Subcutaneous adipose tissue (tissue), 4 donors: Measurements from ENCODE around the gene SHISAL2A. TPM values are rescaled to one million over a fixed set of nuclear protein-coding genes. Genes with fewer than 3 reads are reported as not detected.

Source experiments
- total RNA-seq, 4 donors: library from RNA; depleted of rRNA; stranded (reverse); fragments of >200 nt; gene quantifications; one replicate each; pipeline ENCODE4 v1.1.0, GENCODE V29; 2016
- TF ChIP-seq, protein P1 (sequence below): fragments of 450-650 bp; IDR thresholded peaks from one replicate; pipeline ENCODE4 v1.5.1; 2016; ENCODE audit warnings: low read depth, mild to moderate bottlenecking, control low read depth, antibody characterized with exemption, moderate library complexity

SHISAL2A gene
- total RNA-seq, 4 donors from 2014 or later, result not detected

- TF ChIP-seq, protein P1, sequence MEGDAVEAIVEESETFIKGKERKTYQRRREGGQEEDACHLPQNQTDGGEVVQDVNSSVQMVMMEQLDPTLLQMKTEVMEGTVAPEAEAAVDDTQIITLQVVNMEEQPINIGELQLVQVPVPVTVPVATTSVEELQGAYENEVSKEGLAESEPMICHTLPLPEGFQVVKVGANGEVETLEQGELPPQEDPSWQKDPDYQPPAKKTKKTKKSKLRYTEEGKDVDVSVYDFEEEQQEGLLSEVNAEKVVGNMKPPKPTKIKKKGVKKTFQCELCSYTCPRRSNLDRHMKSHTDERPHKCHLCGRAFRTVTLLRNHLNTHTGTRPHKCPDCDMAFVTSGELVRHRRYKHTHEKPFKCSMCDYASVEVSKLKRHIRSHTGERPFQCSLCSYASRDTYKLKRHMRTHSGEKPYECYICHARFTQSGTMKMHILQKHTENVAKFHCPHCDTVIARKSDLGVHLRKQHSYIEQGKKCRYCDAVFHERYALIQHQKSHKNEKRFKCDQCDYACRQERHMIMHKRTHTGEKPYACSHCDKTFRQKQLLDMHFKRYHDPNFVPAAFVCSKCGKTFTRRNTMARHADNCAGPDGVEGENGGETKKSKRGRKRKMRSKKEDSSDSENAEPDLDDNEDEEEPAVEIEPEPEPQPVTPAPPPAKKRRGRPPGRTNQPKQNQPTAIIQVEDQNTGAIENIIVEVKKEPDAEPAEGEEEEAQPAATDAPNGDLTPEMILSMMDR, result no peak
Measured at GRCh38 chr1:52634111-52634510, 1.1 kb downstream of the SHISAL2A start.

- TF ChIP-seq, protein P1, result no peak
Measured at GRCh38 chr1:52635321-52636089, 2.5 kb downstream of the SHISAL2A start.

- TF ChIP-seq, protein P1, result no peak
Measured at GRCh38 chr1:52636721-52637695, 4.0 kb downstream of the SHISAL2A start.

DNA sequence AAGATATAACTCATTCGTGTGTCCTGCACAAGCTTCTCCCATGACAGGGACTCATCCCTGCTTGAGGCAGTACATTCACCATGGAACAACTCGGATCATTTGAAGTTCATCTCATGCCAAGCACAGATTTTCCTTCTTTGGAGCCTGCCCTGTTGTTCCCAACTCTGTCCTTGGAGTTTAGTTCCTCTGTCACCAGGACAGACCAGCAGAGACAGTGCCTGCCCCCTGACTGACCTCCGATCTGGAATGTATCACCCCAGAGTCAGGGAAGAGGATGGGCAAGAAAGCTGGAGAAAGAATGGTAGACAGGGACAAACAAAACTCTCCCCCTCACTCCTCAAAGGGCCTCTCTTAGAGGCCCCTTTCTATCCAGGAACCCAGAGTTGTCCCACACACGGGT lies 5.0 kb downstream of the SHISAL2A start:
- TF ChIP-seq, protein P1, result no peak

DNA sequence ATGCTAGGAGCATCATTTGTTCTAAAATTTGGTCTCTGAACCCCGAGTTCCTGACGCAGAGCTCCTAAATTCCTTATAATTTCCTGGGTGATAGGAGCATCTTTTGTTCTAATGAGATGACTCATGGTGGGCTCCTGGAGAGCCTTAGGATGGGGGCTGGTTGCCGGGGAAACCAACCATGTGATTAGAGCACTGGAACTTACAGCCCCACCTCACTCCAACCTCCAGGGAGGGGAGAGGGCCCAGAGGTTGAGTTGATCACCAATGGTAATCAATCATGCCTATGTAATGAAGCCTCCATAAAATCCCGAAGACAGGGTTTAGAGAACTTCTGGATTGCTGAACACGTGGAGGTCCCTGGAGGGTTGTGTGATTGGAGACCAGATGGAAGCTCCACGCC lies 7.7 kb downstream of the SHISAL2A start:
- TF ChIP-seq, protein P1, result no peak

- TF ChIP-seq, protein P1, result no peak
Measured at GRCh38 chr1:52641307-52641706, 8.3 kb downstream of the SHISAL2A start.

DNA sequence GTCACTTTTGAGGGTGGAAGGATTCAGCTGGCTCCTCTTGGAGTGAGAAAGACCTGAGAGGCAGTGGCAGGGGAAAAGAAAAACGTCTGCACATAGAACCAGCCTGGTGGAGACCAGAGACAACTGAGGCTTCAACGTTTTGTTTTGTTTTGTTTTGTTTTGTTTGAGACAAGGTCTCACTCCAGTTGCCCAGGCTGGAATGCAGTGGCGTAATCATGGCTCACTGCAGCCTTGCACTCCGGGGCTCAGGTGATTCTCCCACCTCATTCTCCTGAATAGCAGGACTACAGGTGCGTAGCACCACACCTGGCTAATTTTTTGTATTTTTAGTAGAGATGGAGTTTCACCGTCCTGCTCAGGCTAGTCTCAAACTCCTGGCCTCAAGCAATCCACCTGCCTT lies 12.3 kb downstream of the SHISAL2A start:
- TF ChIP-seq, protein P1, result no peak
